Liver (tissue), 9 donors: ENCODE measurements around the gene PARD3B. TPM values are rescaled to one million over a fixed set of nuclear protein-coding genes. Genes with fewer than 3 reads are reported as not detected.

ENCODE experiments used
- DNase-seq: peaks from one replicate; pipeline ENCODE4 v3.0.0-alpha.2; 2017; ENCODE audit warnings: low spot score
- H3K27ac ChIP-seq, 2 donors: one replicate each; pipeline ENCODE4 v1.7.0; 2013; ENCODE audit warnings: inconsistent platforms in 2 of 2, low read length in 2 of 2, control low read depth in 1 of 2, low read depth in 1 of 2, mild to moderate bottlenecking in 1 of 2
- H3K27me3 ChIP-seq, 4 donors: one replicate each; pipeline versions ENCODE4 v1.6.1 to v1.7.0; 2013; ENCODE audit warnings: low read length in 3 of 4, inconsistent platforms in 1 of 4, mild to moderate bottlenecking in 1 of 4, moderate library complexity in 1 of 4; ENCODE audit not compliant: control insufficient read depth in 4 of 4, insufficient read depth in 4 of 4
- H3K36me3 ChIP-seq, 4 donors: one replicate each; pipeline versions ENCODE4 v1.6.1 to v1.7.0; 2013; ENCODE audit warnings: low read length in 3 of 4, mild to moderate bottlenecking in 3 of 4, low read depth in 1 of 4, moderate library complexity in 1 of 4; ENCODE audit not compliant: control insufficient read depth in 4 of 4, insufficient read depth in 3 of 4
- H3K4me1 ChIP-seq, 4 donors: one replicate each; pipeline versions ENCODE4 v1.6.1 to v1.7.0; 2013; ENCODE audit warnings: low read length in 3 of 4, mild to moderate bottlenecking in 3 of 4, moderate library complexity in 1 of 4; ENCODE audit not compliant: control insufficient read depth in 4 of 4, insufficient read depth in 4 of 4
- H3K4me3 ChIP-seq, 3 donors: one replicate each; pipeline versions ENCODE4 v1.6.1 to v1.7.0; 2013; ENCODE audit warnings: low read length in 3 of 3, control low read depth in 1 of 3, low read depth in 1 of 3, mild to moderate bottlenecking in 1 of 3
- H3K9ac ChIP-seq, 2 donors: one replicate each; pipeline ENCODE4 v1.7.0; 2013; ENCODE audit warnings: low read length in 2 of 2, mild to moderate bottlenecking in 2 of 2, moderate library complexity in 2 of 2, control low read depth in 1 of 2, low read depth in 1 of 2
- H3K9me3 ChIP-seq, 4 donors: one replicate each; pipeline versions ENCODE4 v1.6.1 to v1.7.0; 2013; ENCODE audit warnings: low read length in 3 of 4; ENCODE audit not compliant: control insufficient read depth in 4 of 4
- ATF3 ChIP-seq: IDR thresholded peaks from 2 replicates; pipeline ENCODE4 v1.6.1; 2016; ENCODE audit warnings: antibody characterized with exemption
- CTCF ChIP-seq: fragments of 150-350 bp; IDR thresholded peaks from 2 replicates; pipeline ENCODE4 v1.5.1; 2017; ENCODE audit warnings: improper control_type of control experiment, low read depth, low read length; ENCODE audit not compliant: missing input control
- EGR1 ChIP-seq, 2 donors: IDR thresholded peaks; 2 replicates each; pipeline ENCODE4 v1.6.1; 2016 to 2018; ENCODE audit warnings: antibody characterized with exemption in 2 of 2, low read depth in 2 of 2
- FOXA1 ChIP-seq: IDR thresholded peaks from 2 replicates; pipeline ENCODE4 v1.6.1; 2016; ENCODE audit warnings: antibody characterized with exemption
- FOXA2 ChIP-seq: IDR thresholded peaks from 2 replicates; pipeline ENCODE4 v1.6.1; 2016; ENCODE audit warnings: antibody characterized with exemption
- GABPA ChIP-seq, 2 donors: IDR thresholded peaks in 1 of 2; conservative IDR thresholded peaks in 1 of 2; 2 replicates each; pipeline ENCODE4 v1.6.1; 2016; ENCODE audit warnings: antibody characterized with exemption in 2 of 2, mild to moderate bottlenecking in 1 of 2, moderate library complexity in 1 of 2
- HNF4G ChIP-seq: IDR thresholded peaks from 2 replicates; pipeline ENCODE4 v1.6.1; 2016; ENCODE audit warnings: antibody characterized with exemption
- JUND ChIP-seq, 2 donors: IDR thresholded peaks; 2 replicates each; pipeline ENCODE4 v1.6.1; 2016; ENCODE audit warnings: antibody characterized with exemption in 2 of 2
- MAX ChIP-seq: IDR thresholded peaks from 2 replicates; pipeline ENCODE4 v1.6.1; 2016; ENCODE audit warnings: antibody characterized with exemption
- NR2F2 ChIP-seq: IDR thresholded peaks from 2 replicates; pipeline ENCODE4 v1.6.1; 2016; ENCODE audit warnings: antibody characterized with exemption
- RAD21 ChIP-seq, 2 donors: IDR thresholded peaks; 2 replicates each; pipeline ENCODE4 v1.6.1; 2016; ENCODE audit warnings: antibody characterized with exemption in 2 of 2, mild to moderate bottlenecking in 2 of 2
- REST ChIP-seq: IDR thresholded peaks from 2 replicates; pipeline ENCODE4 v1.6.1; 2016; ENCODE audit warnings: antibody characterized with exemption, mild to moderate bottlenecking
- RXRA ChIP-seq, 2 donors: IDR thresholded peaks; 2 replicates each; pipeline ENCODE4 v1.6.1; 2017 to 2018; ENCODE audit warnings: antibody characterized with exemption in 2 of 2, mild to moderate bottlenecking in 1 of 2
- SP1 ChIP-seq: IDR thresholded peaks from 2 replicates; pipeline ENCODE4 v1.6.1; 2018; ENCODE audit warnings: antibody characterized with exemption, mild to moderate bottlenecking
- TAF1 ChIP-seq: conservative IDR thresholded peaks from 2 replicates; pipeline ENCODE4 v1.6.1; 2016; ENCODE audit warnings: antibody characterized with exemption, mild to moderate bottlenecking
- YY1 ChIP-seq: IDR thresholded peaks from 2 replicates; pipeline ENCODE4 v1.6.1; 2016; ENCODE audit warnings: antibody characterized with exemption, mild to moderate bottlenecking
- ZBTB33 ChIP-seq: IDR thresholded peaks from 2 replicates; pipeline ENCODE4 v1.6.1; 2016; ENCODE audit warnings: antibody characterized with exemption
- WGBS: extraction: QIAGEN DNeasy Blood & Tissue Kit; methylation state at CpG from one replicate; pipeline ENCODE4 v1.1.7; 2013; 5-methylcytosine and 5-hydroxymethylcytosine counted together
- polyA plus RNA-seq, 2 donors: library from polyadenylated mRNA; stranded (reverse) in 1 of 2; unstranded in 1 of 2; fragments of 200-250 nt in 1 of 2; fragments of >200 nt in 1 of 2; fragmentation: Nextera tagmentation in 1 of 2; extraction: Ambion mirVana in 1 of 2; gene quantifications; one replicate each; pipeline versions ENCODE4 v1.2.1 to v1.2.3, GENCODE V29; 2013 to 2015
- total RNA-seq, 2 donors: library from RNA; depleted of rRNA; stranded (reverse); fragments of >200 nt; gene quantifications; one replicate each; pipeline ENCODE4 v1.2.3, GENCODE V29; 2014
- donor health status: healthy.
- donor health status: healthy.
- donor health status: healthy.
- donor health status: healthy.
- donor health status: healthy.

Gene PARD3B
- total and polyA plus RNA-seq, 4 donors, result 1.1 to 10.3 (median 3.7) TPM

- Histone ChIP-seq H3K9ac (no peak overlapping the region), H3K27me3 (no peaks in the 10 kb centered on the region), H3K4me1 (no peaks in the 10 kb centered on the region), H3K4me3 (no peak overlapping the region), H3K36me3 (no peaks in the 10 kb centered on the region), H3K9me3 (no peaks in the 10 kb centered on the region), H3K27ac (no peak overlapping the region)
- DNase-seq, result no peak
- TF ChIP-seq MAX (no peak), CTCF (no peak), SP1 (no peak), GABPA (IDR thresholded peaks at IDR 0.05 in 1 of 2, conservative IDR thresholded peaks at IDR 0.05 in 1 of 2) (no peak), FOXA1 (no peak), REST (no peak), RAD21 (IDR thresholded peaks at IDR 0.05) (no peak), TAF1 (no peak), EGR1 (IDR thresholded peaks at IDR 0.05; ENCODE audit: low read depth in 2 of 2) (no peak), YY1 (no peak), RXRA (IDR thresholded peaks at IDR 0.05) (no peak), NR2F2 (no peak), HNF4G (no peak), ATF3 (no peak), FOXA2 (no peak), ZBTB33 (no peak)
- 85% methylated on average over 2 of the region's 2 CpGs for WGBS
Measured at GRCh38 chr2:205367331-205367935, 822.2 kb downstream of the PARD3B start.

GRCh38 chr2:205369813-205370212 is 824.5 kb downstream of the PARD3B start:
- no peaks in the 10 kb centered on the region for H3K27me3 ChIP-seq
- DNase-seq, result no peak
- WGBS, result 35% methylated on average over 1 of the region's 1 CpG
- no peaks in the 10 kb centered on the region for H3K36me3 ChIP-seq
- no peak overlapping the region for H3K9ac ChIP-seq
- H3K27ac ChIP-seq, result no peak overlapping the region
- no peaks in the 10 kb centered on the region for H3K9me3 ChIP-seq
- no peaks in the 10 kb centered on the region for H3K4me1 ChIP-seq
- no peak overlapping the region for H3K4me3 ChIP-seq
- TF ChIP-seq JUND (IDR thresholded peaks at IDR 0.05) (no peak), TAF1 (no peak), RXRA (IDR thresholded peaks at IDR 0.05) (no peak), FOXA1 (no peak), SP1 (no peak), HNF4G (no peak), FOXA2 (no peak), NR2F2 (no peak), ZBTB33 (no peak), MAX (no peak), ATF3 (no peak), EGR1 (IDR thresholded peaks at IDR 0.05; ENCODE audit: low read depth in 2 of 2) (no peak)
